ENCODE data around the gene SOX12.
A peak's percentile ranks its signal among the peaks of the same experiment; 100 is the strongest.
"Not testable (repeated sequence)": the region's sequence is repeated elsewhere in the genome, so short reads cannot be mapped to it uniquely, and the experiment has no call there.

SOX12 gene

DNA sequence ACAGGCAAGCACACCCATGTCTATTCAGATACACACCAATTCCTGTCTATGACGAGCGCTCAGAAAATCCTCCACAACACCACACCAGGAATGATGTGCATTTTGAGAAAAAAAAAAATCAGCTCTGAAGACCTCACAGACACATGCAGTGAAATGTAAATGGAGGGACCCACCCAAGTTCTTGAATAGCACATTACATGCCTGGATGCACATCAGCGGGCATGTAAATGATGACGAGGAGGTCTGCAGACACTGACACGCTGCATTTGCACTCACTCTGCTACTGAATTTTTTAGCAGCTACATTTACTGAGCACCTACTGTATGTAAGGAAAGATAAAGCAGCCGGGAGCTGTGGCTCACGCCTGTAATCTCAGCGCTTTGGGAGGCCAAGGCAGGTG, 36.2 kb downstream of the SOX12 start:
- Mint-ChIP-seq H3K27me3 (no peaks in the 10 kb centered on the region), H3K4me1 (ENCODE audit: low read depth) (peaks cover 23% of the 10 kb centered on the region), H3K9me3 (ENCODE audit: low read depth) (no peaks in the 10 kb centered on the region), H3K27ac (no peak overlapping the region), H3K36me3 (no peaks in the 10 kb centered on the region), H3K4me3 (no peak overlapping the region)

GRCh38 chr20:362271-363254, 37.2 kb downstream of the SOX12 start:
- Mint-ChIP-seq H3K4me3 (no peak overlapping the region), H3K36me3 (no peaks in the 10 kb centered on the region), H3K27me3 (no peaks in the 10 kb centered on the region), H3K9me3 (ENCODE audit: low read depth) (no peaks in the 10 kb centered on the region), H3K27ac (peak overlapping the region; percentile 46), H3K4me1 (ENCODE audit: low read depth) (peaks cover 28% of the 10 kb centered on the region)

- Mint-ChIP-seq H3K36me3 (no peaks in the 10 kb centered on the region), H3K4me1 (ENCODE audit: low read depth) (peaks cover 28% of the 10 kb centered on the region), H3K27ac (no peak overlapping the region), H3K27me3 (no peaks in the 10 kb centered on the region), H3K9me3 (ENCODE audit: low read depth) (no peaks in the 10 kb centered on the region), H3K4me3 (no peak overlapping the region)
Measured at GRCh38 chr20:363319-364078, 38.1 kb downstream of the SOX12 start.

GRCh38 chr20:364905-365794, 39.8 kb downstream of the SOX12 start:
- Mint-ChIP-seq H3K27ac (no peak overlapping the region), H3K27me3 (no peaks in the 10 kb centered on the region), H3K4me3 (no peak overlapping the region), H3K4me1 (ENCODE audit: low read depth) (peaks cover 28% of the 10 kb centered on the region), H3K36me3 (no peaks in the 10 kb centered on the region), H3K9me3 (ENCODE audit: low read depth) (no peaks in the 10 kb centered on the region)

DNA sequence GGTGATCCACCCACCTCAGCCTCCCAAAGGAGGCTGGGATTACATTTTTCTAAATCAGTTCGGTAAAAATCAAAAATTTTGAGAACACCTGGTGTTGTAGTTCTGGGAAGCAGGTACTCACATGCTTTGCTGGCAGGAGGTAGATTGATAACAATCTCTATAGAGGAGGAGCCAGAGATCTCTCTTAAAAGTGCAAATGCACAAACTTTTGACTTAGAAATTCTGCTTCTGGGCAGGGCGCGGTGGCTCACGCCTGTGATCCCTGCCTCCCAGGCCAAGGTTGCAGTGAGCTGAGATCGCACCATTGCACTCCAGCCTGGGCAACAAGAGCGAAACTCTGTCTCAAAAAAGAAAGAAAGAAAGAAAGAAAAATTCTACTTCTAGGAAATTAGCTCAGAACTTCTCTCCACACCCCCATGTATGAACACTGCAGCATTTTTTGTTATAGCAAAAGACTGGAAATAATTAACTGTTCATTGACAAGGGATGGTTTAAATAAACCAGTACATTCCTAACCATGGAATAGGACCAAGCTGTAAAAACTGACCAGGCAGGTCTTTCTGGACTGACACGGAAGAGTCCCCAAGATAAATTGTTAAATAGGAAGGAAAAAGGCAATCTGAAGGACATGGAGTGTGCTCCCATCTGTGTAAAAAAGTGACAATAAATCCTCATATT, 40.8 kb downstream of the SOX12 start:
- Mint-ChIP-seq H3K27me3 (no peaks in the 10 kb centered on the region), H3K4me3 (no peak overlapping the region), H3K9me3 (ENCODE audit: low read depth) (no peaks in the 10 kb centered on the region), H3K36me3 (no peaks in the 10 kb centered on the region), H3K4me1 (ENCODE audit: low read depth) (peaks cover 28% of the 10 kb centered on the region), H3K27ac (no peak overlapping the region)

DNA sequence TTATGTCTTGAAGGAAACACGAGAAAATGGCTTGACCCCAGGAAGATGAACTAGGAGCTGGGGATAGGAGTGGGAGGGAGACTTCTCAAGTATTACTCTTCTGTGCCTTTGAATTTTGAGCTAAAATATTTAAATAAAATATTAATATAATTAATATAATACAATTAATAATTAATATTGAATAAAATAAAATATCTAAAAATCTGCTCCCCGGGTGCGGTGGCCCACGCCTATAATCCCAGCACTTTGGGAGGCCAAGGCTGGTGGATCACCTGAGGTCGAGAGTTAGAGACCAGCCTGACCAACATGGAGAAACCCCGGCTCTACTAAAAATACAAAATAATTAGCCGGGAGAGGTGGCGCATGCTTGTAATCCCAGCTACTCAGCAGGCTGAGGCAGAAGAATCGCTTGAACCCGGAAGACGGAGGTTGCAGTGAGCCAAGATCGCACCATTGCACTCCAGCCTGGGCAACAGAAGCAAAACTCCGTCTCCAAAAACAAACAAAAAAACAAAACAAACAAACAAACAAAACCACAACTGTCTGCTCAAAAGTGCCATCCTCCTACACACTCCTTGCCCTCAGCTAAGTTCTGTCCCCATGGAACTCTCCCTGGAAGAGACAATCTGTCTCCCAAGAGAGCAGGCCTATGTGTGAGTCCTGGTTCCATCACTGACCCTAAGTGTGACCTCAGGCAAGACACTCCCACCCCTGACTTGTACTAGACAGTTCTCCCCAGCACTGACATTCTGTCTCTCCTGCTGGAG, 41.5 kb downstream of the SOX12 start:
- Mint-ChIP-seq H3K27ac (no peak overlapping the region), H3K4me1 (ENCODE audit: low read depth) (peaks cover 28% of the 10 kb centered on the region), H3K4me3 (no peak overlapping the region), H3K36me3 (no peaks in the 10 kb centered on the region), H3K9me3 (ENCODE audit: low read depth) (no peaks in the 10 kb centered on the region), H3K27me3 (no peaks in the 10 kb centered on the region)

- H3K4me3 Mint-ChIP-seq, result no peak overlapping the region
- peaks cover 26% of the 10 kb centered on the region for H3K4me1 Mint-ChIP-seq (ENCODE audit: low read depth)
- H3K36me3 Mint-ChIP-seq, result no peaks in the 10 kb centered on the region
- no peak overlapping the region for H3K27ac Mint-ChIP-seq
- H3K9me3 Mint-ChIP-seq (ENCODE audit: low read depth), result no peaks in the 10 kb centered on the region
- no peaks in the 10 kb centered on the region for H3K27me3 Mint-ChIP-seq
Measured at GRCh38 chr20:367486-367887, 42.1 kb downstream of the SOX12 start.

DNA sequence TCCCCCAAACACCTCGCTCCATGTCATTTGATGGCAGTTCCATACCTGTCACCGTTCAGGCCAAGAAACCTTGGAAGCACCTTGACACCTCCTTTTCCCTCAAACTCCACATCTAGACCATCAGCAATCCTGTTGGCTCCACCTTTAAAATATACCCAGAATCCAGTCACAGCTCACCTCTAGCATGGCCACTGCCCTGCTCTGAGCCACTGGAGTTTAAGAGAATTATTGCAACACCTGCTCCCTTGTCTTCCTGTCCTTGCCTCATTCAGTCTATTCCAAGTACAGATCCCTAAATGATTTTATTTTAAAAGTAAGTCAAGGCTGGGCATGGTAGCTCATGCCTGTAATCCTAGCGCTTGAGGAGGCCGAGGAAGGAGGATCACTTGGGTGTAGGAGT, 43.6 kb downstream of the SOX12 start:
- H3K27ac Mint-ChIP-seq, result no peak overlapping the region
- no peak overlapping the region for H3K4me3 Mint-ChIP-seq
- no peaks in the 10 kb centered on the region for H3K9me3 Mint-ChIP-seq (ENCODE audit: low read depth)
- no peaks in the 10 kb centered on the region for H3K36me3 Mint-ChIP-seq
- H3K4me1 Mint-ChIP-seq (ENCODE audit: low read depth), result peaks cover 23% of the 10 kb centered on the region
- no peaks in the 10 kb centered on the region for H3K27me3 Mint-ChIP-seq

DNA sequence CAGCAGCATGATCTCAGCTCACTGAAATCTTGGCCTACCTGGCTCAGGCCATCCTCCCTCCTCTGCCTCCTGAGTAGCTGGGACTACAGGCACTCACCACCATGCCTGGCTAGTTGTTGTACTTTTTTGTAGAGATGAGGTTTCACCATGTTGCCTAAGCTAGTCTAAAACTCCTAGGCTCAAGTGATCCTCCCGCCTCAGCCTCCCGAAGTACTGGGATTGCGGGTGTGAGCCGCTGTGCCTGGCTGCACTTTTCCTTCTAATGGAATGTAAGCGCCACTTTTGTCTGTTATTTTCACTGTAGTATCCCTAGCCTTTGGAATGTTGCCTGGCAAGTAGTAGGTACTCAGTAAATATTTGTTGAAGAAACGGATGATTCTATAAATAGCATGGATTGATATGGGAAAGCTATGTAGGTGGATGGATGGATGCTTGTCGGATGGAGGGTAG, 44.8 kb downstream of the SOX12 start:
- Mint-ChIP-seq H3K4me3 (no peak overlapping the region), H3K36me3 (no peaks in the 10 kb centered on the region), H3K27ac (no peak overlapping the region), H3K4me1 (ENCODE audit: low read depth) (peaks cover 18% of the 10 kb centered on the region), H3K9me3 (ENCODE audit: low read depth) (no peaks in the 10 kb centered on the region), H3K27me3 (no peaks in the 10 kb centered on the region)

DNA sequence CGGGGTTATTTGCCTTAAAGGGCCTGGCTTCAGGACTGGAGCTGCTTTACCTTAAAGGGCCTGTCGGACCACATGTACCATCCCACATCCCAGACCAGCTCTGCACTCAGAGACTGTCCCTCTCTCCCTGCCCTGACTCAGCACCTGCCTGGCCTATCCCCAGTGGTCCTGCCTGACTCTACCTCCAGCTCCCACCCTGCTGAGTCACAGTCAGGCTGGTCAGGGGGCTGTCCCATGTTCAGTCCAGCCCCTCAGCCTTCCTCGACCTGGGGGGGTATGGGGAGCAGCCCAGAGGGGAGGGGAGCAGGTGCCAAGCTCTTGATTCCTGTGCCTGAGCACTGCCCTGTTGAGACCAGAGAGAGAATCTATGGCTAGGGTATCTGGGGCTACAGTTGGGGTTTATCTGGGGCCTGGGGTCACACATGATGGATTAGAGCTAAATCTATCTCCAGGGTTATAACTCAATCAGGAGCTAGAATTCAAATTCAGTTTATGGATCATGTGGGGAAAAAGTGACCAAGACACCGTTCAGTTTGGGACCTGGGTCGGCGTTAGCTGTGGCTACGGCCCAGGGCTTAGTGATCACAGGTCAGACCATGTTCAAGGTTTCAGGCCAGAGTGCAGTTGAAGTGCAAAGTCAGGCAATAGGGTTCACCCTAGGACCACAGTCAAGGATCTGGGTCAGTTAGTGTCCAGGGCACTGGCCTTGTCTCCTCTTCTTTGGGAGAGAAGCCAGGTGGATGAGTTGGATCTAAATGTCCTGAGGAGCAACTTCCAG, 45.8 kb downstream of the SOX12 start:
- Mint-ChIP-seq H3K27me3 (no peaks in the 10 kb centered on the region), H3K36me3 (no peaks in the 10 kb centered on the region), H3K4me3 (no peak overlapping the region)

GRCh38 chr20:371755-372542, 46.6 kb downstream of the SOX12 start:
- peaks cover 6% of the 10 kb centered on the region for H3K4me1 Mint-ChIP-seq (ENCODE audit: low read depth)
- H3K9me3 Mint-ChIP-seq (ENCODE audit: low read depth), result no peaks in the 10 kb centered on the region
- no peak overlapping the region for H3K4me3 Mint-ChIP-seq
- H3K36me3 Mint-ChIP-seq, result no peaks in the 10 kb centered on the region
- no peak overlapping the region for H3K27ac Mint-ChIP-seq
- H3K27me3 Mint-ChIP-seq, result no peaks in the 10 kb centered on the region

More for the DNA sequence above, 45.8 kb downstream of the SOX12 start:
- peaks cover 10% of the 10 kb centered on the region for H3K4me1 Mint-ChIP-seq (ENCODE audit: low read depth)
- H3K9me3 Mint-ChIP-seq (ENCODE audit: low read depth), result no peaks in the 10 kb centered on the region
- no peak overlapping the region for H3K27ac Mint-ChIP-seq

- not testable (repeated sequence) for H3K27ac Mint-ChIP-seq; H3K9me3 Mint-ChIP-seq (ENCODE audit: low read depth); H3K4me1 Mint-ChIP-seq (ENCODE audit: low read depth); H3K4me3 Mint-ChIP-seq; H3K27me3 Mint-ChIP-seq; H3K36me3 Mint-ChIP-seq
Measured at GRCh38 chr20:372543-373082, 47.3 kb downstream of the SOX12 start.

Measured in activated naive CD8-positive, alpha-beta T cell (primary cell).